Peyer's patch (tissue), 4 donors: ENCODE data around the gene ADGRG7. TPM values are rescaled to one million over a fixed set of nuclear protein-coding genes. Genes with fewer than 3 reads are reported as not detected.

Source experiments
- DNase-seq, 3 donors: peaks; one replicate each; pipeline ENCODE4 v3.0.0-alpha.2; 2017 to 2019
- H3K27ac ChIP-seq, 4 donors: fragments of 200-600 bp; sonication (generic); one replicate each; pipeline ENCODE4 v1.5.1; 2016 to 2019
- H3K27me3 ChIP-seq, 2 donors: fragments of 200-600 bp; sonication (generic); one replicate each; pipeline ENCODE4 v1.5.1; 2019
- H3K36me3 ChIP-seq, 3 donors: fragments of 200-600 bp; sonication (generic); one replicate each; pipeline ENCODE4 v1.5.1; 2016 to 2019
- H3K4me1 ChIP-seq, 4 donors: fragments of 200-600 bp; sonication (generic); one replicate each; pipeline ENCODE4 v1.5.1; 2016 to 2019
- H3K4me3 ChIP-seq, 4 donors: fragments of 200-600 bp; sonication (generic); 1 replicate in 3 of 4; 2 replicates in 1 of 4; pipeline ENCODE4 v1.5.1; 2016 to 2019; ENCODE audit warnings: mild to moderate bottlenecking in 1 of 4
- H3K9me3 ChIP-seq, 4 donors: fragments of 200-600 bp; sonication (generic); one replicate each; pipeline ENCODE4 v1.5.1; 2016 to 2019; ENCODE audit warnings: mild to moderate bottlenecking in 1 of 4
- CTCF ChIP-seq, 6 experiments: fragments of 450-650 bp in 4 of 6; fragments of 200-600 bp in 2 of 6; sonication (generic) in 1 of 6; IDR thresholded peaks; one replicate each; pipeline ENCODE4 v1.5.1; 2017 to 2019; ENCODE audit warnings: antibody characterized with exemption in 6 of 6, mild to moderate bottlenecking in 3 of 6, moderate library complexity in 1 of 6
- POLR2A ChIP-seq, 2 donors: fragments of 450-650 bp; IDR thresholded peaks; one replicate each; pipeline ENCODE4 v1.5.1; 2017; ENCODE audit warnings: antibody characterized with exemption in 2 of 2, mild to moderate bottlenecking in 2 of 2, moderate library complexity in 2 of 2
- total RNA-seq, 4 donors: library from RNA; depleted of rRNA; stranded (reverse); fragments of >200 nt; gene quantifications; one replicate each; pipeline ENCODE4 v1.1.0, GENCODE V29; 2016

Gene ADGRG7
- total RNA-seq, 4 donors from 2014 or later: 5.8 to 124 (median 83.1) TPM

- DNase-seq: no peak
- Histone ChIP-seq H3K4me3 (no peak overlapping the region), H3K4me1 (peaks cover 0 to 18% (median 0%) of the 10 kb centered on the region in 4 donors), H3K27ac (no peak overlapping the region), H3K9me3 (no peaks in the 10 kb centered on the region), H3K27me3 (no peaks in the 10 kb centered on the region), H3K36me3 (peaks cover 0 to 69% (median 0%) of the 10 kb centered on the region in 3 donors)
- TF ChIP-seq POLR2A (IDR thresholded peaks at IDR 0.05) (no peak), CTCF (IDR thresholded peaks at IDR 0.05) (no peak)
Measured at GRCh38 chr3:100720426-100720825, 111.0 kb downstream of the ADGRG7 start.

GRCh38 chr3:100725935-100726513 is 116.6 kb downstream of the ADGRG7 start:
- Histone ChIP-seq H3K9me3 (no peaks in the 10 kb centered on the region), H3K4me1 (peaks cover 0 to 8% (median 0%) of the 10 kb centered on the region in 4 donors), H3K27ac (no peak overlapping the region), H3K27me3 (no peaks in the 10 kb centered on the region), H3K4me3 (no peak overlapping the region), H3K36me3 (peaks cover 0 to 86% (median 0%) of the 10 kb centered on the region in 3 donors)
- DNase-seq: peak in 1 of 3 donors; percentile 58
- TF ChIP-seq POLR2A (IDR thresholded peaks at IDR 0.05) (no peak), CTCF (IDR thresholded peaks at IDR 0.05) (no peak)

- no peak overlapping the region for H3K27ac ChIP-seq
- no peak for DNase-seq
- no peaks in the 10 kb centered on the region for H3K27me3 ChIP-seq
- H3K4me1 ChIP-seq: peaks cover 0 to 8% (median 0%) of the 10 kb centered on the region in 4 donors
- TF ChIP-seq CTCF (IDR thresholded peaks at IDR 0.05): no peak
- no peak for TF ChIP-seq POLR2A (IDR thresholded peaks at IDR 0.05)
- peaks cover 0 to 85% (median 0%) of the 10 kb centered on the region in 3 donors for H3K36me3 ChIP-seq
- H3K9me3 ChIP-seq: no peaks in the 10 kb centered on the region
- no peak overlapping the region for H3K4me3 ChIP-seq
Measured at GRCh38 chr3:100726706-100727105, 117.3 kb downstream of the ADGRG7 start.

- peaks cover 0 to 61% (median 0%) of the 10 kb centered on the region in 3 donors for H3K36me3 ChIP-seq
- H3K27me3 ChIP-seq: no peaks in the 10 kb centered on the region
- DNase-seq: no peak
- H3K4me1 ChIP-seq: peaks cover 0 to 8% (median 0%) of the 10 kb centered on the region in 4 donors
- no peak overlapping the region for H3K4me3 ChIP-seq
- no peaks in the 10 kb centered on the region for H3K9me3 ChIP-seq
- TF ChIP-seq POLR2A (IDR thresholded peaks at IDR 0.05) (no peak), CTCF (IDR thresholded peaks at IDR 0.05) (no peak)
- H3K27ac ChIP-seq: no peak overlapping the region
Measured at GRCh38 chr3:100730524-100730923, 121.1 kb downstream of the ADGRG7 start.

- H3K4me3 ChIP-seq: no peak overlapping the region
- TF ChIP-seq POLR2A (IDR thresholded peaks at IDR 0.05): no peak
- no peak for TF ChIP-seq CTCF (IDR thresholded peaks at IDR 0.05)
- peaks cover 0 to 65% (median 2%) of the 10 kb centered on the region in 3 donors for H3K36me3 ChIP-seq
- H3K27me3 ChIP-seq: no peaks in the 10 kb centered on the region
- H3K4me1 ChIP-seq: no peaks in the 10 kb centered on the region
- no peak overlapping the region for H3K27ac ChIP-seq
- no peaks in the 10 kb centered on the region for H3K9me3 ChIP-seq
- DNase-seq: no peak
Measured at GRCh38 chr3:100732435-100732834, 123.0 kb downstream of the ADGRG7 start.
